Bronchial epithelial cell (primary cell): ENCODE data around the gene MACROD1. TPM values are rescaled to one million over a fixed set of nuclear protein-coding genes. Genes with fewer than 3 reads are reported as not detected.

Experiments
- DNase-seq: peaks from one replicate; pipeline ENCODE4 v3.0.0-alpha.2; 2010; ENCODE audit warnings: low read depth
- FAIRE-seq: peaks from 2 replicates; lab custom pipeline; 2011; peaks lifted over from hg19 to GRCh38; lab: Jason Lieb, UNC
- H3K27me3 ChIP-seq: 2 replicates; pipeline ENCODE4 v1.5.1; 2011; ENCODE audit warnings: low read length; ENCODE audit not compliant: control insufficient read depth, insufficient read depth
- H3K36me3 ChIP-seq: 2 replicates; pipeline ENCODE4 v1.5.1; 2011; ENCODE audit warnings: low read length; ENCODE audit not compliant: control insufficient read depth, insufficient read depth
- H3K4me3 ChIP-seq: 2 replicates; pipeline ENCODE4 v1.5.1; 2011; ENCODE audit warnings: mild to moderate bottlenecking, low read depth, low read length, control low read depth
- total RNA-seq: library from RNA; depleted of rRNA; stranded (reverse); fragments of >200 nt; gene quantifications from 2 replicates; pipeline ENCODE4 v1.2.1, GENCODE V29; 2014
- TF ChIP-seq, protein P1 (sequence below): IDR thresholded peaks from 2 replicates; pipeline ENCODE4 v1.5.1; 2011; ENCODE audit warnings: mild to moderate bottlenecking, moderate library complexity, low read length, control low read depth, inconsistent platforms; ENCODE audit not compliant: insufficient read depth, severe bottlenecking

MACROD1 gene
- total RNA-seq, 1 donor from 2014 or later = 17.9 TPM

- no peak for FAIRE-seq
- Histone ChIP-seq H3K36me3 (no peaks in the 10 kb centered on the region), H3K27me3 (peaks cover 18% of the 10 kb centered on the region), H3K4me3 (no peak overlapping the region)
- TF ChIP-seq, protein P1, sequence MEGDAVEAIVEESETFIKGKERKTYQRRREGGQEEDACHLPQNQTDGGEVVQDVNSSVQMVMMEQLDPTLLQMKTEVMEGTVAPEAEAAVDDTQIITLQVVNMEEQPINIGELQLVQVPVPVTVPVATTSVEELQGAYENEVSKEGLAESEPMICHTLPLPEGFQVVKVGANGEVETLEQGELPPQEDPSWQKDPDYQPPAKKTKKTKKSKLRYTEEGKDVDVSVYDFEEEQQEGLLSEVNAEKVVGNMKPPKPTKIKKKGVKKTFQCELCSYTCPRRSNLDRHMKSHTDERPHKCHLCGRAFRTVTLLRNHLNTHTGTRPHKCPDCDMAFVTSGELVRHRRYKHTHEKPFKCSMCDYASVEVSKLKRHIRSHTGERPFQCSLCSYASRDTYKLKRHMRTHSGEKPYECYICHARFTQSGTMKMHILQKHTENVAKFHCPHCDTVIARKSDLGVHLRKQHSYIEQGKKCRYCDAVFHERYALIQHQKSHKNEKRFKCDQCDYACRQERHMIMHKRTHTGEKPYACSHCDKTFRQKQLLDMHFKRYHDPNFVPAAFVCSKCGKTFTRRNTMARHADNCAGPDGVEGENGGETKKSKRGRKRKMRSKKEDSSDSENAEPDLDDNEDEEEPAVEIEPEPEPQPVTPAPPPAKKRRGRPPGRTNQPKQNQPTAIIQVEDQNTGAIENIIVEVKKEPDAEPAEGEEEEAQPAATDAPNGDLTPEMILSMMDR = no peak
- DNase-seq = no peak
These were observed 134.9 kb downstream of the MACROD1 start for GRCh38 chr11:64031001-64031400.

GRCh38 chr11:64029773-64030172 lies 136.1 kb downstream of the MACROD1 start:
- Histone ChIP-seq H3K27me3 (peaks cover 12% of the 10 kb centered on the region), H3K36me3 (no peaks in the 10 kb centered on the region), H3K4me3 (no peak overlapping the region)
- FAIRE-seq (no peak), DNase-seq (no peak)
- TF ChIP-seq, protein P1 = no peak

- Histone ChIP-seq H3K36me3 (no peaks in the 10 kb centered on the region), H3K4me3 (no peak overlapping the region), H3K27me3 (peaks cover 5% of the 10 kb centered on the region)
- TF ChIP-seq, protein P1 = no peak
- no peak for FAIRE-seq
- no peak for DNase-seq
These were observed 137.4 kb downstream of the MACROD1 start for GRCh38 chr11:64028398-64029115.

DNA sequence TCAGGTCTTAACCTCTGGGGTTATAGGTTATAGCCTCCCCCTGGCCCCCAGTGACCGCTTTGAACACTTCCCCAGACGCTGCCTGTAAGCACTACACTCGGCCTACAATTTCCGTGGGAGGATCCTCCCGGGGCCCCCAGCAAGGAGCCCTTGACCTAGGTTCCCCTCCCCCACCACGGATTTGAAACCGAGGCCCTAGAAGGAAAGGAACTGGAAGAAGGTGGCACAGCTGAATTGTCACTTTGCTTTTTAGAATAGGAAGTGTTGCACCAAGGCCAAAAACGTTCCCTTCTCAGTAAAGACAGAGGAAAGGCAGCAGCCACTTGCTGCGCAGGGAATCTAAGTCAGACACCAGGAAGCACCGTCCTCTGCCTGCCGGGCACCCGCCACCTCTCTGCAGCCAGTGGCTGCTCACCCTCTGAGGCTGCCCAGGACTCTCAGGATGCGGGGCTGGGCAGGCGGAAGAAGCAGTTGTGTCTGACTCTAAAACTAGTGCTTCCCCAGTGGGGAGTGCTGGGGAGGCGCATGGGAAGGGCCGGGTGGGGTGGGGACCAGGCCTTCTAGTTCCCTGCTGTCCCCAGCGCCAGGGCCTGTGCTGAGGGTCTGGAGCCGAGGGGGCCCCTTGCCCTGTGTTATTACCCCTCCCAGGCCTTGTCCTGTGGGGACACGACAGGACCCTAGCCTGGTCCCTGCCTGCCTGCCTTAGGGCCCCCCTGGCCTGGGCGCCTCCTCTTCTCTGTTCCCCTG lies 138.1 kb downstream of the MACROD1 start:
- no peak for FAIRE-seq
- DNase-seq = no peak
- Histone ChIP-seq H3K4me3 (no peak overlapping the region), H3K36me3 (no peaks in the 10 kb centered on the region), H3K27me3 (peaks cover 4% of the 10 kb centered on the region)
- TF ChIP-seq, protein P1 = no peak

DNA sequence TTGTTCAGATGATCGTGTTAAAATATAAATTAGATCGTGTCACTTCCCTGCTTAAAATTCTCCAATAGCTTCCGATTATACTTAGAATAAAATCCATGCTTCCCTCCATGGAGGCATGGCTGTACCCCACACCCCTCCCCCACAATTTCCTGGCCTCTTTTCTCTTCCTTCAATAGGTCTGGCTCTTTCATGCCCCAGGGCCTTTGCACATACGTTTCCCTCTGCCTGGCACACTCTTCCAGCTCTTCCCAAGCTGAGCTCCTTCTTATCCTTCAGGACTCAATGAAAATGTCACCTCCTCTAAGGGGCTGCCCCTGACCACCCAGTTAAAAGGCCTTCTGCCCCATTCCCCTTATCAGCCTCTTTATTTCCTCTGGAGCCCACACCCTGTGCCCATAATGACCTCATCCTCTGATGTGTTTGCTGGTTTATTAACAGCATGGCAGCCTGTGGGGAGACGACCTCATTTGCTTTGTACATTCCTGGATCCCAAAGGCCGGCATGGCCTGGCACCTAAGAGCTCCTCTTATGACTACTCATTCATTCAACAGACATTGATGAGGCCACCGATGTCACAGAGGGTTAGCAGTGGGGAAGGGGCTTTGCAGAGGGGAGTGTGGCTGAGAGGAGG lies 139.2 kb downstream of the MACROD1 start:
- Histone ChIP-seq H3K36me3 (no peaks in the 10 kb centered on the region), H3K27me3 (peaks cover 4% of the 10 kb centered on the region), H3K4me3 (no peak overlapping the region)
- TF ChIP-seq, protein P1 = no peak
- FAIRE-seq = no peak
- DNase-seq = no peak
